ENCODE results near the gene AQP12A. TPM values are rescaled to one million over a fixed set of nuclear protein-coding genes. Genes with fewer than 3 reads are reported as not detected.
"Not testable (repeated sequence)": the region's sequence is repeated elsewhere in the genome, so short reads cannot be mapped to it uniquely, and the experiment has no call there.

The AQP12A gene, protein sequence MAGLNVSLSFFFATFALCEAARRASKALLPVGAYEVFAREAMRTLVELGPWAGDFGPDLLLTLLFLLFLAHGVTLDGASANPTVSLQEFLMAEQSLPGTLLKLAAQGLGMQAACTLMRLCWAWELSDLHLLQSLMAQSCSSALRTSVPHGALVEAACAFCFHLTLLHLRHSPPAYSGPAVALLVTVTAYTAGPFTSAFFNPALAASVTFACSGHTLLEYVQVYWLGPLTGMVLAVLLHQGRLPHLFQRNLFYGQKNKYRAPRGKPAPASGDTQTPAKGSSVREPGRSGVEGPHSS
- polyA plus RNA-seq (2012; ENCODE audit: insufficient read length, low read depth), result not detected

DNA sequence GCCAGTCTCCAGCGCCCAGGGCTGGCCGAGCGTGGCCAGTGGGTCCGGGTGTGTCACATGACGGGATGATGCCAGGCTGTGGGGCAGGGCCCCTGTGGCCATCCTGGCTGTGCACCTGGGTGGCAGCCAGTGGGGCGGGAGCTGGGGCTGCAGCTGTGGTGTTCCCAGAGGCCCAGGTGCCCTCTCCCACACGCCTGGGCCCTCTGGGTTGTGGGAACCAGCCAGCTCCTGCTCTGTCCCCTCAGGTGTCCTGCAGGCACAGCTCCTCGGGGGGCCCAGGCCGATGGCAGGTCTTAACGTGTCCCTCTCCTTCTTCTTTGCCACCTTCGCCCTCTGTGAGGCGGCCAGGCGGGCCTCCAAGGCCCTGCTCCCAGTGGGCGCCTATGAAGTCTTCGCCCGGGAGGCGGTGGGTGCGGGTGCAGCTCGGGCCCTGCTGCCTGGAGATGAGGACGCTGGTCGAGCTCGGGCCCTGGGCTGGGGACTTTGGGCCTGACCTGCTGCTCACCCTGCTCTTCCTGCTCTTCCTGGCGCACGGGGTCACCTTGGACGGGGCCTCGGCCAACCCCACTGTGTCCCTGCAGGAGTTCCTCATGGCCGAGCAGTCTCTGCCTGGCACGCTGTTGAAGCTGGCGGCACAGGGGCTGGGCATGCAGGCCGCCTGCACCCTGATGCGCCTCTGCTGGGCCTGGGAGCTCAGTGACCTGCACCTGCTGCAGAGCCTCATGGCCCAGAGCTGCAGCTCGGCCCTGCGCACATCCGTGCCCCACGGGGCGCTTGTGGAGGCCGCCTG is at the start of gene AQP12A:
Gene AQP12A, plus strand, starts transcription at position 236 of the 790 bp plus-strand sequence. Its CDS starts 48 bp downstream, at position 284.
- TF ChIP-seq, protein P1, sequence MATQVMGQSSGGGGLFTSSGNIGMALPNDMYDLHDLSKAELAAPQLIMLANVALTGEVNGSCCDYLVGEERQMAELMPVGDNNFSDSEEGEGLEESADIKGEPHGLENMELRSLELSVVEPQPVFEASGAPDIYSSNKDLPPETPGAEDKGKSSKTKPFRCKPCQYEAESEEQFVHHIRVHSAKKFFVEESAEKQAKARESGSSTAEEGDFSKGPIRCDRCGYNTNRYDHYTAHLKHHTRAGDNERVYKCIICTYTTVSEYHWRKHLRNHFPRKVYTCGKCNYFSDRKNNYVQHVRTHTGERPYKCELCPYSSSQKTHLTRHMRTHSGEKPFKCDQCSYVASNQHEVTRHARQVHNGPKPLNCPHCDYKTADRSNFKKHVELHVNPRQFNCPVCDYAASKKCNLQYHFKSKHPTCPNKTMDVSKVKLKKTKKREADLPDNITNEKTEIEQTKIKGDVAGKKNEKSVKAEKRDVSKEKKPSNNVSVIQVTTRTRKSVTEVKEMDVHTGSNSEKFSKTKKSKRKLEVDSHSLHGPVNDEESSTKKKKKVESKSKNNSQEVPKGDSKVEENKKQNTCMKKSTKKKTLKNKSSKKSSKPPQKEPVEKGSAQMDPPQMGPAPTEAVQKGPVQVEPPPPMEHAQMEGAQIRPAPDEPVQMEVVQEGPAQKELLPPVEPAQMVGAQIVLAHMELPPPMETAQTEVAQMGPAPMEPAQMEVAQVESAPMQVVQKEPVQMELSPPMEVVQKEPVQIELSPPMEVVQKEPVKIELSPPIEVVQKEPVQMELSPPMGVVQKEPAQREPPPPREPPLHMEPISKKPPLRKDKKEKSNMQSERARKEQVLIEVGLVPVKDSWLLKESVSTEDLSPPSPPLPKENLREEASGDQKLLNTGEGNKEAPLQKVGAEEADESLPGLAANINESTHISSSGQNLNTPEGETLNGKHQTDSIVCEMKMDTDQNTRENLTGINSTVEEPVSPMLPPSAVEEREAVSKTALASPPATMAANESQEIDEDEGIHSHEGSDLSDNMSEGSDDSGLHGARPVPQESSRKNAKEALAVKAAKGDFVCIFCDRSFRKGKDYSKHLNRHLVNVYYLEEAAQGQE (IDR thresholded peaks at IDR 0.05; ENCODE audit: insufficient read depth in 1 of 2, low read depth in 2 of 2, low read length in 2 of 2), result not testable (repeated sequence)
- not testable (repeated sequence) for TF ChIP-seq FOXP2 (optimal IDR thresholded peaks at IDR 0.05; ENCODE audit: borderline replicate concordance, extremely low read depth, extremely low read length, insufficient read depth); SIN3A (IDR thresholded peaks at IDR 0.05; ENCODE audit: borderline replicate concordance, insufficient read depth, low read length)

DNA sequence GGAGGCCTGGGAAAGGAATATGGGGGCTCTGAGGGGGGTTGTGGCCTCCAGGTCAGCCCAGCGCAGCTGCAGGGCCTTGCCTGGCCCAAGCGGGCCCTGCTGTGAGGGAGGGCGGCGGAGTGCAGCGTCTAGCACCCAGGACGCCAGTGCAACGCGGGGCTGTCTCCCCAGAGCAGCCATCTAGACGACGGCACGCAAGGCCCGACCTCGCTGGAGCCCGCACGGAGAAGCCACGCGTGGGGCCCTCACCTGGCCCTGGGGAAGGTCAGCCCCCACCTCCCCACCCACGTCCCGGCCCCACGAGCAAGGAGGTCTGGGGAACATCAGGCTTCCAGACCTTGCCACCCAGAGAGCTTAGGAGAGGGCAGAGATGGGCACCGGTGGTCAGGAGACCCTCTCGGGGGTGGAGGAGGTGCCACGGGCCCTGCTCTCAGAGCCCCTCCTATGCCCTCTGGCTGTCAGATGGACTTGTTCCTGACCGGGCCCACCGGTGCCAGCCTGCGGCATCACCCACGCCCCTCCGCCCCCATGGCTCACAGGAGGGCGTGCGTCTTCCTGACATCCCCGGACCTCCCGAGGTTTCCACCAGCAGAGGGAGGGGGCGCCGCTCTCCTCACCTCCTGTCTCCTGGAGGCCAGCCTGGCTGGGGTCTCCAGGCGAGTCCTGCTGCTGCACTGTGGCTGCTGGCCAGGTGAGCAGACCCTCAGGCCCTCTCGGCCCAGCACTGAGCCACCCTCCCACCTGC is 49.4 kb upstream of the AQP12A start:
- no peak for TF ChIP-seq POLR2AphosphoS5 (IDR thresholded peaks at IDR 0.05; ENCODE audit: low read depth, low read length)
- TF ChIP-seq, protein P1 (IDR thresholded peaks at IDR 0.05; ENCODE audit: insufficient read depth in 1 of 2, low read depth in 2 of 2, low read length in 2 of 2), result no peak
- TF ChIP-seq SIN3A (IDR thresholded peaks at IDR 0.05; ENCODE audit: borderline replicate concordance, insufficient read depth, low read length), result no peak
- no peak for TF ChIP-seq FOXP2 (optimal IDR thresholded peaks at IDR 0.05; ENCODE audit: borderline replicate concordance, extremely low read depth, extremely low read length, insufficient read depth)
- no peak for TF ChIP-seq TAF1 (IDR thresholded peaks at IDR 0.05; ENCODE audit: borderline replicate concordance, insufficient read depth, low read length)

DNA sequence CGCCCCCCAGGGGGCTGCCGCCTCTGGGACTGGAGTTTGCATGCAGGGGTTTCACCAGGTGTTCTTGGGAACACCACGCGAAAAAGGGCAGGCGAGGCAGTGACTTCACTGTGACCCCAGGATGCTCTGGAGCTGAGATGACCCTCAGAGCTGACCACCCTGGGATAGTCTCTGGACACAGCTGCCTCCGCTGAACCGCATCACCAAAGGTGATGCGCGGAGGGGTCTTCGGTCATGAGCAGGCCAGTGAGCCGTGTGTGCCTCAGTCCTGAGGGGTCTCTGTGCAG is 48.9 kb upstream of the AQP12A start:
- TF ChIP-seq, protein P1 (IDR thresholded peaks at IDR 0.05; ENCODE audit: insufficient read depth in 1 of 2, low read depth in 2 of 2, low read length in 2 of 2), result no peak
- no peak for TF ChIP-seq FOXP2 (optimal IDR thresholded peaks at IDR 0.05; ENCODE audit: borderline replicate concordance, extremely low read depth, extremely low read length, insufficient read depth)
- TF ChIP-seq POLR2AphosphoS5 (IDR thresholded peaks at IDR 0.05; ENCODE audit: low read depth, low read length), result no peak
- TF ChIP-seq SIN3A (IDR thresholded peaks at IDR 0.05; ENCODE audit: borderline replicate concordance, insufficient read depth, low read length), result no peak
- no peak for TF ChIP-seq TAF1 (IDR thresholded peaks at IDR 0.05; ENCODE audit: borderline replicate concordance, insufficient read depth, low read length)

DNA sequence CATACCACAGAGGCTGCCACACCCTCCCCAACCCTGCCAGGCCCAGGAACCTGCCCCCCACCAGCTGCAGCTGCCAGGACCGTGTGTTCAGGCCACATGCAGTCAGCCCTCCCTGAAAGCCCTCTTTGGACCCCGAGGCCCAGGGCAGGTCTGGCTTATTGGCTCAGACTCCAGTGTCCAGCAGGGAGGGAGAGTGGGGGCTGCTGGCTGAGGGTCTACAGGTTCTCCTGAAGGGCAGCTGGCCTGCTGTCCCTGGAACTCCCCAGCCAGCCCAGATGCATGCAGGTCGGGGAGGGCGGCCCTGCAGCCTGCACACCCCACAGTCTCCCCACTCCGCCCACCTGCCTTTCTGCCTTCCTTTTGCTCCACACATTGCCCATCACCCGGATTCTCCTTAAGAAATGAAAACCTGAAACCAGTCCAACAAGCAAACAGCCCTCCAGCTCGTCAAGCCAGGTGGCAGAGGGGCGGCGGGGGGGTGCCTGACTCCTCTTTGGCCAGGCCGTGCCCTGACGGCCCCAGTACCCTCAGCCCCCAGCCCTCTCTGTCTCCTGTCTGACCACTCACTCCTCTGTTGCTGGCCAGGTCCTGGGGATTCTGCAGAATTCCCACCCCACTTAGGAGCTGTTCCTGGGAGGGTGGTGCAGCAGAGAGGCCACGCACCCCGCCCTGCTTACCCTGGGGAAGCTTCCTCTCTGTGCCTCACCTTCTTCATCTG is 48.4 kb upstream of the AQP12A start:
- TF ChIP-seq POLR2AphosphoS5 (IDR thresholded peaks at IDR 0.05; ENCODE audit: low read depth, low read length) (no peak), FOXP2 (optimal IDR thresholded peaks at IDR 0.05; ENCODE audit: borderline replicate concordance, extremely low read depth, extremely low read length, insufficient read depth) (no peak), SIN3A (IDR thresholded peaks at IDR 0.05; ENCODE audit: borderline replicate concordance, insufficient read depth, low read length) (no peak), TAF1 (IDR thresholded peaks at IDR 0.05; ENCODE audit: borderline replicate concordance, insufficient read depth, low read length) (no peak)
- TF ChIP-seq, protein P1 (IDR thresholded peaks at IDR 0.05; ENCODE audit: insufficient read depth in 1 of 2, low read depth in 2 of 2, low read length in 2 of 2), result no peak
